GM06990 (cell line): ENCODE results near the gene MICAL3.
A peak's percentile ranks its signal among the peaks of the same experiment; 100 is the strongest.

Experiments used
- DNase-seq: peaks from one replicate; pipeline ENCODE4 v3.0.0-alpha.2; 2011; ENCODE audit not compliant: insufficient read length; ENCODE audit errors: extremely low read depth
- H3K27me3 ChIP-seq: replicated peaks from 2 replicates; pipeline ENCODE4 v1.6.0; 2011; ENCODE audit warnings: low read length; ENCODE audit not compliant: control insufficient read depth, insufficient read depth
- H3K36me3 ChIP-seq: 2 replicates; pipeline ENCODE4 v1.5.1; 2011; ENCODE audit warnings: low read length; ENCODE audit not compliant: control insufficient read depth, insufficient read depth
- H3K4me3 ChIP-seq: replicated peaks from 2 replicates; pipeline ENCODE4 v1.5.1; 2011; ENCODE audit warnings: low read depth, mild to moderate bottlenecking, control low read depth, low read length
- TF ChIP-seq, protein P1 (sequence below): IDR thresholded peaks from 2 replicates; pipeline ENCODE4 v1.5.1; 2011; ENCODE audit warnings: low read length, control low read depth, mild to moderate bottlenecking, inconsistent platforms; ENCODE audit not compliant: insufficient read depth, poor library complexity, severe bottlenecking

The MICAL3 gene

DNA sequence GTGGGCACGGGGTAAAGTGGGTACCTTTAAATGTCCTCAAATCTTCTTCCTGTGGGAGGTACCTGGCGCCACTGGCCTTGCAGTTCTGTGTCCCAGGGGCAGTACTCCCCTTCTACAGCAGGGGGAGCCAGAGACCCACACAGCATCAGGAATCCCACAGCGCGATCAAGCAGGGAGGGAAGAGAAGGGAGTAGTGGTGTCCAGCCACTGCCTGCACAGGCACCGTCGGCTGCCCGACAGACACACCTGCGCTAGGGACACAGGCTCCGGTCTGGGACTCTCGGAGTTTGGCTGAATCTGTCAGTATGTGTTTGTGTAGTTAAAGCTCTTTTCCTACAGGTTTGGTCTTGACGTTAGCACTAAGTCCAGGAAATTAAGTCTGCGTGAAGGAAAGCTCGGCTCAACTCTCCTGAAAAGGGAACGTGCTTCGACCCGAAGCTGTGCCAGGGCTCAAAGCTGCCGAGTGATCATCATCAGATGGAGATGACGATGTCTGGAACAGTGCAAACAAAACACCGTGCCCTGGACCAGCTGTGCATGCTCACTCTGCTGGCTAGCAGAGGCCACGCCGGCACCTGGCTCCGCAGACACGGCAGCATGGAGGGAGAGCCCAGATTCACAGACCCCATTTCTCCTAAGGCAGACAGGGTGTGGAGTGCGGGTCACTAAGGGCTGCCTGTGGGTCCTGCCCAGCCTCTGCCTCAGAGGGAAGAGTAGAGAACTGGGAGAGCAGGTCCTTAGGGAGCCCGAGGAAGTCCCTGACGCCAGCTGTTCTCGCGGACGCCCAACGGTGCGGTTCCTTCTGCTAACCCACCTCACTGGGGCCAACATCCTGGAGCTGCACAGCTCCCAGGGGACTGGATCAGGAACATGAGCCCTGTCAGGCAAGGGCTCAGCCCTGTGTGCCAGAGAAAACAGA is 194.1 kb downstream of the MICAL3 start:
- DNase-seq: peak; percentile 72
- H3K4me3 ChIP-seq: no peak overlapping the region
- no peaks in the 10 kb centered on the region for H3K27me3 ChIP-seq
- no peaks in the 10 kb centered on the region for H3K36me3 ChIP-seq
- TF ChIP-seq, protein P1, sequence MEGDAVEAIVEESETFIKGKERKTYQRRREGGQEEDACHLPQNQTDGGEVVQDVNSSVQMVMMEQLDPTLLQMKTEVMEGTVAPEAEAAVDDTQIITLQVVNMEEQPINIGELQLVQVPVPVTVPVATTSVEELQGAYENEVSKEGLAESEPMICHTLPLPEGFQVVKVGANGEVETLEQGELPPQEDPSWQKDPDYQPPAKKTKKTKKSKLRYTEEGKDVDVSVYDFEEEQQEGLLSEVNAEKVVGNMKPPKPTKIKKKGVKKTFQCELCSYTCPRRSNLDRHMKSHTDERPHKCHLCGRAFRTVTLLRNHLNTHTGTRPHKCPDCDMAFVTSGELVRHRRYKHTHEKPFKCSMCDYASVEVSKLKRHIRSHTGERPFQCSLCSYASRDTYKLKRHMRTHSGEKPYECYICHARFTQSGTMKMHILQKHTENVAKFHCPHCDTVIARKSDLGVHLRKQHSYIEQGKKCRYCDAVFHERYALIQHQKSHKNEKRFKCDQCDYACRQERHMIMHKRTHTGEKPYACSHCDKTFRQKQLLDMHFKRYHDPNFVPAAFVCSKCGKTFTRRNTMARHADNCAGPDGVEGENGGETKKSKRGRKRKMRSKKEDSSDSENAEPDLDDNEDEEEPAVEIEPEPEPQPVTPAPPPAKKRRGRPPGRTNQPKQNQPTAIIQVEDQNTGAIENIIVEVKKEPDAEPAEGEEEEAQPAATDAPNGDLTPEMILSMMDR: peak; percentile 99

DNA sequence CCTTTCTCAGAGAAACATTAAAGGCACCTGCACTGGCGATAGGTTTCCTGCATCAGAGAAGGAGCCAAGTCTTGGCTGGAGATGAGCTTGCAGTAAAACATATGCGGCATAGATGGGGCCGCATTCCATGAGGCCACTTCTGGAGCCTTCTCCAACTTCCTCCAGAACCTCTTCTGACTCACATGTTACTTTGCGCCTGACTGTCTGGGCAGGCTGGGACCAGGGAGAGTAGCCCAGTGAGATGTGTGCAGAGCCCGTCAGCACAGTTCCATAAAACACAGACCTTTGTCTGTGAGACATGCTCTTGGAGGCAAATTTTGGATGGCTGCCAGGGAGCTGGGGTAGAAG is 194.7 kb downstream of the MICAL3 start:
- no peak for DNase-seq
- TF ChIP-seq, protein P1: no peak
- H3K36me3 ChIP-seq: no peaks in the 10 kb centered on the region
- H3K27me3 ChIP-seq: no peaks in the 10 kb centered on the region
- H3K4me3 ChIP-seq: no peak overlapping the region

DNA sequence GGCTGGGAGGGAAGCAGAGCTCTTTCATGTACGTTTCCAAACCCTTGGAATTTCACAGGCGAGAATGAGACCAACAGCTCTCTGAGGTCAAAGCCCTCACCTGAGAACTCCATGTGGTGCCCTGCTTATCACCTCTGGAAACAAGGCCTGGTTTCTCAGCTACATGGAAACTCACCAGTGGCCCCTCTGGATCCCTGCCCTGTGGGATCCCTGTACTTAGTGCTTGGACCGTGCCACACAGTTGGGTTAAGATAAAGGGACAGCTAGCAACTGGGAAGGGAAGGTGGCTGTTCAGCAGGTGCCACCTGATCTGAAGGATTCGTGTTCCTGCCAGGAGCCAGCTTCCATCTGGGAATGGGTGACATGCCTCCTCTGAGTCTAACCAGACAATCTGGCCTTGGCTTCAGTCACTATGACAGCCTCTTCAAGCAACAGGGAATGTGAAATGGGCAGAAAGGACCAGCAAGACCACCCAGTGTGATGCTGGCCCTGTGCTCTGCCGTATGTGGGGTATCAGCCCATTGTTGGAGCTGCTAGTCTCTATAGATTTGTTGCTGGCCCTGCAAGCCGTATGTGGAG is 195.8 kb downstream of the MICAL3 start:
- no peak for DNase-seq
- TF ChIP-seq, protein P1: no peak
- H3K4me3 ChIP-seq: no peak overlapping the region
- no peaks in the 10 kb centered on the region for H3K36me3 ChIP-seq
- H3K27me3 ChIP-seq: no peaks in the 10 kb centered on the region

DNA sequence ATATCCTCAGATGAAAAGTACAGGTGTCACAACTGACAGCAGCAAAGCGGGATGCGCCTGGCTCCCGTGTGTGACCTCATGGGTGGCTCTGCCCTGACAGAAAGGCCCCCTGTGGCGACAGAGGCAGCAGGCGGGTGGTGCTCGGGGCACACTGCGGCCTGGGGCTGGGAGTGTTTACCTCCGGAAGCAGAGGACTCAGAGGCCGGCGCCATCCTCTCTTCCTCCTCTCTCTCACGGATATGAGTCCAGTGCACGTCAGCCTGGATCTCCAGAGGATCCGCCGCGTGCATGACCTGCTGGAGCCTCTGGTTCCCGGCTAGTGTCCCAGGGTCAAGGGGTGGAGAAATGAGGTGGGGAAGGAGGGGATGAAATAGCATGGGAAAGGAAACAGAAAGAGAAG is 196.9 kb downstream of the MICAL3 start:
- no peak overlapping the region for H3K4me3 ChIP-seq
- TF ChIP-seq, protein P1: no peak
- H3K36me3 ChIP-seq: no peaks in the 10 kb centered on the region
- no peak for DNase-seq
- no peaks in the 10 kb centered on the region for H3K27me3 ChIP-seq

DNA sequence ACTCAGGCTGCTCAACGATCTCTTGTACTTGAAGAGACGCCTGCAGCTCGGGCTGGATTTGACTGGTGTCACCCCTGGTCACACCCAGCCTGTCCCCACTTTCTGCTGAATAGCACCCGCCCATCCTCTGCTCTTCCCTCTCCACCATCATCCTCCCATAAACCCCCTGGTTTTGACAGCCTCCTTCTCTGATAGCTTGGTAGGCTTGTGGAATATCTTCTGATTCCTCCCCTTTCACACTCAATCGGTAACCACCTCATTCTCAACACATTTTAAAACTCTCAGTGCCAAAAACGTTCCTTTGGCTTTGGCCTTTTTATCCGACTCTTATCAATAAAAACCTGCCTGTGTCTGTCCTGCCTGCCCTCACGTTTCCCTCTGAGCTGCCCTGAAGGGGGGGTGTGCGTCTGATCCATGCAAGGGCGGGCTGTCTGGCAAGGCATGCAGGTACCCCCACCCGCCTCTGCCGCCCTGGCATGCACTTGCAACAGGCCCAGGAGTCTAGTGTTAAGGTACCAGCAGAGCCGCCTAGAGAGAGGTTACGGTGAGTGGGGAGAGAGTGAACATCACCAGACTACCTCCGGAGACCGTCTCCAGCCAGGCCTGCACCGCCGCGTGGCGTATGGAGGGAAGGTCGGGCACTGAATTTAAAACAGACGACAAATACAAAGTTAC is 198.3 kb downstream of the MICAL3 start:
- DNase-seq: no peak
- Histone ChIP-seq H3K27me3 (no peaks in the 10 kb centered on the region), H3K36me3 (no peaks in the 10 kb centered on the region; the same call in none of the 2 replicates), H3K4me3 (no peak overlapping the region)
- TF ChIP-seq, protein P1: no peak
